MM.1S (cell line): ENCODE results near the gene EPHB1.

Experiments
- EZH2phosphoT487 ChIP-seq: fragments of 300-600 bp; sonication (generic); IDR thresholded peaks from 2 replicates; pipeline ENCODE4 v1.6.1; 2018; ENCODE audit warnings: antibody characterized with exemption, low read length
- TF ChIP-seq, protein P1 (sequence below): fragments of 300-600 bp; sonication (generic); IDR thresholded peaks from 2 replicates; pipeline ENCODE4 v1.5.1; 2016; ENCODE audit warnings: antibody characterized with exemption, low read length, mixed read lengths

DNA sequence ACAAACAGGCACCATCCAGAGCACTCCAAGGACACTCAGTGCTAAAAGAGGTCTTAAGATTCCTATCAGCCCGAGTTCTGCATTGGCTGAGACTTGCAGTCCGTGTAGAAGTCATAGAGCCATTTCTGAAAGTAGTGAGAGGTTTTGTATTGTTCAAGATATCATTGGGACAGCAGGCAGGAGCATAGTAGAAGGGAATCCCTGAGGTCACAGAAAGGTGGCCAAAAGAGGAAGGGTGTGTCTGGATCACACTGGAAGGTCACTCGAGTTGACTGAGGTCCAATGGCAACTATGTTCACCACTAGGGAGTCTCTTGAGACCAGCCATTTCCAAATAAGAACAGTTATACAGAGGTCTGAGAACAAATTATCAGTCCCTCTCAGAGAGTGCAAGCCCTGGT, 468.3 kb downstream of the EPHB1 start:
- TF ChIP-seq, protein P1, sequence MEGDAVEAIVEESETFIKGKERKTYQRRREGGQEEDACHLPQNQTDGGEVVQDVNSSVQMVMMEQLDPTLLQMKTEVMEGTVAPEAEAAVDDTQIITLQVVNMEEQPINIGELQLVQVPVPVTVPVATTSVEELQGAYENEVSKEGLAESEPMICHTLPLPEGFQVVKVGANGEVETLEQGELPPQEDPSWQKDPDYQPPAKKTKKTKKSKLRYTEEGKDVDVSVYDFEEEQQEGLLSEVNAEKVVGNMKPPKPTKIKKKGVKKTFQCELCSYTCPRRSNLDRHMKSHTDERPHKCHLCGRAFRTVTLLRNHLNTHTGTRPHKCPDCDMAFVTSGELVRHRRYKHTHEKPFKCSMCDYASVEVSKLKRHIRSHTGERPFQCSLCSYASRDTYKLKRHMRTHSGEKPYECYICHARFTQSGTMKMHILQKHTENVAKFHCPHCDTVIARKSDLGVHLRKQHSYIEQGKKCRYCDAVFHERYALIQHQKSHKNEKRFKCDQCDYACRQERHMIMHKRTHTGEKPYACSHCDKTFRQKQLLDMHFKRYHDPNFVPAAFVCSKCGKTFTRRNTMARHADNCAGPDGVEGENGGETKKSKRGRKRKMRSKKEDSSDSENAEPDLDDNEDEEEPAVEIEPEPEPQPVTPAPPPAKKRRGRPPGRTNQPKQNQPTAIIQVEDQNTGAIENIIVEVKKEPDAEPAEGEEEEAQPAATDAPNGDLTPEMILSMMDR = no peak
- TF ChIP-seq EZH2phosphoT487 = no peak
